ENCODE results near the gene CASR.

- TF ChIP-seq CTCF (IDR thresholded peaks at IDR 0.05; ENCODE audit: low read depth, low read length), result no peak
- no peak for TF ChIP-seq POLR2A (IDR thresholded peaks at IDR 0.05; ENCODE audit: extremely low read depth, insufficient read length)
These were observed 112.0 kb downstream of the CASR start for GRCh38 chr3:122295266-122296062.
